SK-N-MC (cell line): ENCODE results near the gene DHRS4.

Source experiments
- EZH2 ChIP-seq: fragments of 200-600 bp; sonication (generic); IDR thresholded peaks from one replicate; pipeline ENCODE4 v1.6.1; 2017; ENCODE audit warnings: antibody characterized with exemption
- FOXP2 ChIP-seq: optimal IDR thresholded peaks from 2 replicates; pipeline ENCODE3; 2011; ENCODE audit warnings: mild to moderate bottlenecking, moderate library complexity; ENCODE audit not compliant: insufficient read depth; ENCODE audit errors: extremely low read length, control extremely low read depth
- POLR2AphosphoS5 ChIP-seq: IDR thresholded peaks from 2 replicates; pipeline ENCODE4 v1.6.1; 2012; ENCODE audit warnings: mild to moderate bottlenecking, low read depth, low read length, borderline replicate concordance

DNA sequence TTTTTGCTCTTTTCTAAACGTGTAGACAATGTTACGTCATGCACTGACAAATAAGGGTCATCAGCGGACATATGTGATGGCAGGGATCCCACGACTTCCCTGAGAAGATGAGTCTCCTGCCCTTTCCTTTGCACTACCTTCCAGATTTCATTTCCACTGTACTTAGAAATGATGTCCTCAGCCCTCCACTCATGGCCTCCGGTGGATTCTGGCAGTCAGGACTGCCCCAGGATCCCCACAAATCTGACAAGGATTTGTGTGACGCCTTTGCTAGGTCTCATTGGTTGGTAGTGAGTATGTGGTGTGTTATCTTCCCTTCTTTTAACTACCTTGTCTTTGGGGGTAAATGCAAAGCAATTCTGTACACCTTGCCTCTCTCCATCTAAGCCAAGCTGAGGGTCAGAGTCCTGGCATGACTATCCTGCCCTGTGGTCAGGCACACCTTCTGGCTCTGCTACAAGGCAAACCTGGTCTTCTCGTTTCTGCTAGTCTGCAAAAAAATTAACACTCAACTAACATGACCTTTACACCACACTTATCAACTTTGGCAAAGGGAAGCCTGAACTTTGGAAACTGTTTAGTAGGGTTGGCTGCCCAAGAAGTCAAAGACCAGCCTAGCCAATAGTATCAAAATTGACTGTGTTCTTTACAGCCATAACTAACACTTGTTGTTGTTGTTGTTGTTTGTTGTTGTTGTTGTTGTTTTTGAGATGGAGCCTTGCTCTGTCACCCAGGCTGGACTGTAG lies 17.3 kb upstream of the DHRS4 start:
- TF ChIP-seq EZH2 (no peak), POLR2AphosphoS5 (no peak), FOXP2 (no peak)
